SU-DHL-6 (cell line): ENCODE results near the gene GGA1.

Source experiments
- H2AFZ ChIP-seq: fragments of 200-600 bp; sonication (generic); 2 replicates; pipeline ENCODE4 v1.6.1; 2014; ENCODE audit warnings: low read depth, mild to moderate bottlenecking, moderate library complexity, mixed read lengths, antibody characterized with exemption, low read length; ENCODE audit not compliant: severe bottlenecking
- H3F3A ChIP-seq: fragments of 200-600 bp; shearing (Covaris generic); 2 replicates; pipeline ENCODE4 v1.6.0; 2016; ENCODE audit warnings: antibody characterized with exemption, mild to moderate bottlenecking; ENCODE audit not compliant: insufficient read depth
- H3K27ac ChIP-seq: fragments of 200-600 bp; sonication (generic); 2 replicates; pipeline ENCODE4 v1.5.1; 2016; ENCODE audit warnings: low read depth, mild to moderate bottlenecking, low read length, moderate library complexity, mixed read lengths
- H3K27me3 ChIP-seq: fragments of 200-600 bp; sonication (generic), shearing (Covaris generic); 2 replicates; pipeline ENCODE4 v1.6.0; 2014; ENCODE audit warnings: mild to moderate bottlenecking, low read length
- H3K36me3 ChIP-seq: fragments of 200-600 bp; sonication (generic); 2 replicates; pipeline ENCODE4 v1.6.1; 2014; ENCODE audit warnings: mild to moderate bottlenecking, low read length, mixed read lengths
- H3K4me2 ChIP-seq: fragments of 300-600, 200-600 bp; shearing (Covaris generic), sonication (generic); 2 replicates; pipeline ENCODE4 v1.6.0; 2014; ENCODE audit warnings: low read length, low read depth, mild to moderate bottlenecking; ENCODE audit not compliant: poor library complexity, severe bottlenecking
- H3K4me3 ChIP-seq: fragments of 200-600 bp; sonication (generic); 2 replicates; pipeline ENCODE4 v1.5.1; 2014; ENCODE audit warnings: antibody characterized with exemption, low read length, mild to moderate bottlenecking, mixed read lengths; ENCODE audit not compliant: insufficient read depth, poor library complexity, severe bottlenecking
- H3K79me2 ChIP-seq: fragments of 200-600 bp; sonication (generic); 2 replicates; pipeline ENCODE4 v1.6.1; 2014; ENCODE audit warnings: mild to moderate bottlenecking, low read length, moderate library complexity; ENCODE audit not compliant: insufficient read depth
- H3K9ac ChIP-seq: fragments of 200-600 bp; sonication (generic); 2 replicates; pipeline ENCODE4 v1.7.0; 2014; ENCODE audit warnings: mild to moderate bottlenecking, low read length
- H3K9me2 ChIP-seq: fragments of 200-600 bp; sonication (generic); replicated peaks from 2 replicates; pipeline ENCODE4 v1.6.1; 2014; ENCODE audit warnings: low read length; ENCODE audit not compliant: insufficient read depth
- H3K9me3 ChIP-seq: fragments of 200-600 bp; sonication (generic); 2 replicates; pipeline ENCODE4 v1.6.1; 2014; ENCODE audit warnings: low read length, mixed read lengths; ENCODE audit not compliant: insufficient read depth
- H4K20me1 ChIP-seq: fragments of 200-600 bp; sonication (generic); 2 replicates; pipeline ENCODE4 v1.6.1; 2014; ENCODE audit warnings: low read depth, mild to moderate bottlenecking, antibody characterized with exemption, low read length, moderate library complexity, mixed read lengths
- EZH2phosphoT487 ChIP-seq: fragments of 200-600 bp; sonication (generic), shearing (Covaris generic); conservative IDR thresholded peaks from 2 replicates; pipeline ENCODE4 v1.6.1; 2018; ENCODE audit warnings: mild to moderate bottlenecking, antibody characterized with exemption, low read length, moderate library complexity, mixed read lengths
- TF ChIP-seq, protein P1 (sequence below): fragments of 200-600 bp; sonication (generic); IDR thresholded peaks from one replicate; pipeline ENCODE4 v1.5.1; 2017; ENCODE audit warnings: antibody characterized with exemption, mild to moderate bottlenecking, low read length, moderate library complexity; ENCODE audit not compliant: insufficient read depth, poor library complexity, severe bottlenecking

Gene GGA1

GRCh38 chr22:37676736-37677492 is 68.3 kb downstream of the GGA1 start:
- Histone ChIP-seq H4K20me1 (no peaks in the 10 kb centered on the region), H3K9me2 (no peaks in the 10 kb centered on the region), H3K79me2 (no peaks in the 10 kb centered on the region), H2AFZ (peak overlapping the region; percentile 91), H3K9ac (peak overlapping the region; percentile 47), H3K27me3 (no peaks in the 10 kb centered on the region), H3K4me2 (peak overlapping the region; percentile 78), H3K9me3 (no peaks in the 10 kb centered on the region), H3F3A (peaks cover 16% of the 10 kb centered on the region), H3K36me3 (no peaks in the 10 kb centered on the region), H3K27ac (peak overlapping the region; percentile 75), H3K4me3 (peak overlapping the region; percentile 55)
- TF ChIP-seq EZH2phosphoT487, result no peak
- TF ChIP-seq, protein P1, sequence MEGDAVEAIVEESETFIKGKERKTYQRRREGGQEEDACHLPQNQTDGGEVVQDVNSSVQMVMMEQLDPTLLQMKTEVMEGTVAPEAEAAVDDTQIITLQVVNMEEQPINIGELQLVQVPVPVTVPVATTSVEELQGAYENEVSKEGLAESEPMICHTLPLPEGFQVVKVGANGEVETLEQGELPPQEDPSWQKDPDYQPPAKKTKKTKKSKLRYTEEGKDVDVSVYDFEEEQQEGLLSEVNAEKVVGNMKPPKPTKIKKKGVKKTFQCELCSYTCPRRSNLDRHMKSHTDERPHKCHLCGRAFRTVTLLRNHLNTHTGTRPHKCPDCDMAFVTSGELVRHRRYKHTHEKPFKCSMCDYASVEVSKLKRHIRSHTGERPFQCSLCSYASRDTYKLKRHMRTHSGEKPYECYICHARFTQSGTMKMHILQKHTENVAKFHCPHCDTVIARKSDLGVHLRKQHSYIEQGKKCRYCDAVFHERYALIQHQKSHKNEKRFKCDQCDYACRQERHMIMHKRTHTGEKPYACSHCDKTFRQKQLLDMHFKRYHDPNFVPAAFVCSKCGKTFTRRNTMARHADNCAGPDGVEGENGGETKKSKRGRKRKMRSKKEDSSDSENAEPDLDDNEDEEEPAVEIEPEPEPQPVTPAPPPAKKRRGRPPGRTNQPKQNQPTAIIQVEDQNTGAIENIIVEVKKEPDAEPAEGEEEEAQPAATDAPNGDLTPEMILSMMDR, result no peak

DNA sequence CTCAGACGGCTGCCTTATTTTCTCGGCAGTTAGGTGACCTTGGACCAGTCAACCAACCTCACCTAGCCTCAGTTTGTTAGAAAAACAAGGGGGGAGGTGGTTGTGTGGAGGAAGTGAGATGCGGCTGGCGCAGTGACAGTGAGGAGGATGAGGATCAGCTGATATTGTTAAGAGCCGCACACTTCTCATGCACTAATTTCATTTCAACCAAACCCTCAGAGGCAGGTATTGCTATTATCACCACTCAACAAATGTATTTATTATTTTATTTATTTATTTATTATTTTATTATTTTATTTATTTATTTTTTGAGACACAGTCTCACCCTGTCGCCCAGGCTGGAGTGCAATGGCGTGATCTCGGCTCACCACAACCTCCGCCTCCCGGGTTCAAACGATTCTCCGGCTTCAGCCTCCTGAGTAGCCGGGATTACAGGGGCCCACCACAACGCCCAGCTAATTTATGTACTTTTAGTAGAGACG is 68.9 kb downstream of the GGA1 start:
- peak overlapping the region; percentile 78 for H3K4me2 ChIP-seq
- peak overlapping the region; percentile 75 for H3K27ac ChIP-seq
- H3K79me2 ChIP-seq, result no peaks in the 10 kb centered on the region
- H4K20me1 ChIP-seq, result no peaks in the 10 kb centered on the region
- TF ChIP-seq, protein P1, result no peak
- no peak for TF ChIP-seq EZH2phosphoT487
- no peaks in the 10 kb centered on the region for H3K27me3 ChIP-seq
- H3K9ac ChIP-seq, result peak overlapping the region; percentile 47
- H3K9me3 ChIP-seq, result no peaks in the 10 kb centered on the region
- peak overlapping the region; percentile 91 for H2AFZ ChIP-seq
- peak overlapping the region; percentile 55 for H3K4me3 ChIP-seq
- no peaks in the 10 kb centered on the region for H3K36me3 ChIP-seq
- H3K9me2 ChIP-seq, result no peaks in the 10 kb centered on the region
- H3F3A ChIP-seq, result peaks cover 16% of the 10 kb centered on the region

- no peaks in the 10 kb centered on the region for H3K9me2 ChIP-seq
- H3F3A ChIP-seq, result peaks cover 16% of the 10 kb centered on the region
- H3K79me2 ChIP-seq, result no peaks in the 10 kb centered on the region
- H4K20me1 ChIP-seq, result no peaks in the 10 kb centered on the region
- H3K27me3 ChIP-seq, result no peaks in the 10 kb centered on the region
- H3K4me2 ChIP-seq, result no peak overlapping the region
- no peak overlapping the region for H3K4me3 ChIP-seq
- H3K9me3 ChIP-seq, result no peaks in the 10 kb centered on the region
- no peaks in the 10 kb centered on the region for H3K36me3 ChIP-seq
- no peak overlapping the region for H2AFZ ChIP-seq
- H3K9ac ChIP-seq, result 0 out of 2 replicates have a peak overlapping the region, but pooled peaks have one; percentile 28
- no peak overlapping the region for H3K27ac ChIP-seq
- TF ChIP-seq, protein P1, result no peak
- no peak for TF ChIP-seq EZH2phosphoT487
Measured at GRCh38 chr22:37678372-37678771, 69.7 kb downstream of the GGA1 start.
